ENCODE data around the gene RAB33B. TPM values are rescaled to one million over a fixed set of nuclear protein-coding genes. Genes with fewer than 3 reads are reported as not detected.
A peak's percentile ranks its signal among the peaks of the same experiment; 100 is the strongest.

The RAB33B gene
- polyA plus RNA-seq, 3 donors, result 5.8 to 8.1 (median 6.0) TPM

DNA sequence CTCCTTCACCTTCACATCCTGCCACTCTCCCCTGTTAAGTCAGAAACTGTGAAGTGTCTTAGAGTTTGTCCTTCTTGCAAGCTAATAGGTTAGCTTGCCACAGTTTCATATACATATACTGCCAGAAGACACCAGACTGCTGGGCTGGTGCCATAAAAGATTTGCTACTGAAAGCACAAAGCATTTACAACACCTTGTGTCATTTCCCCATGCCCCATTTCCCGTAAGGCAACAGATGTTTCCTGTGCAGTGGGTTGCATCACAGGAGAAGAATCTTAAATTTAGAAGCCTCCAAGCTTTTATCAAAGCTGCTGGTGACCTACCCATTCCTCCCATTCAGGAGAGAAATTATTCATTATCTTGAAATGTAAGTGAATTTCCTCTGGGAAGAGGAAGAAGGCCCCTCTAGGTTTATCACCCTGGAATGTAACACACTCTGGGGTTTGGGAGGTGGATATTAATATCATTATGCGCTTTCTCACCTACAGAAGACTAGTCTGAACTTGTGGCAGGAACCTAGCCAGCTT is 34.5 kb upstream of the RAB33B start:
- Mint-ChIP-seq H3K27me3 (ENCODE audit: low read depth in 3 of 3) (no peaks in the 10 kb centered on the region), H3K4me3 (peak overlapping the region; percentile 74 to 87), H3K27ac (peak overlapping the region; percentile 82 to 93 (median 91)), H3K36me3 (peaks cover 9 to 10% of the 10 kb centered on the region in 2 donors), H3K4me1 (peaks cover 46% of the 10 kb centered on the region), H3K9me3 (peaks cover 9 to 32% (median 25%) of the 10 kb centered on the region in 7 donors)
- H4K20me1 ChIP-seq (ENCODE audit: insufficient read depth, low read length), result no peaks in the 10 kb centered on the region
- peaks cover 6 to 10% of the 10 kb centered on the region in 2 donors for H3K9me3 ChIP-seq (replicated peaks in 1 of 2; ENCODE audit: control insufficient read depth in 1 of 2, insufficient read depth in 1 of 2, low read length in 2 of 2)
- peak overlapping the region; percentile 40 for H3K4me2 ChIP-seq (replicated peaks; ENCODE audit: extremely low read depth, low read length, poor library complexity, severe bottlenecking)
- H3K79me2 ChIP-seq (ENCODE audit: insufficient read depth, low read length), result peaks cover 3% of the 10 kb centered on the region
- H3K9ac ChIP-seq (ENCODE audit: insufficient read depth, low read length, poor library complexity, severe bottlenecking), result peak overlapping the region; percentile 4
- peak; percentile 56 to 77 (median 62) for DNase-seq
- no peak overlapping the region for H2AFZ ChIP-seq (ENCODE audit: insufficient read depth, low read depth, low read length, poor library complexity, severe bottlenecking)
- WGBS (ENCODE audit: insufficient coverage), result 0% methylated on average over 1 of the region's 2 CpGs
- no peaks in the 10 kb centered on the region for H3K36me3 ChIP-seq (replicated peaks in 1 of 2; ENCODE audit: control insufficient read depth in 1 of 2, insufficient read depth in 2 of 2, low read length in 2 of 2)
- no peaks in the 10 kb centered on the region for H3K27me3 ChIP-seq (ENCODE audit: control insufficient read depth in 2 of 2, insufficient read depth in 2 of 2, low read length in 2 of 2)
- H3K4me1 ChIP-seq (ENCODE audit: control insufficient read depth in 1 of 2, insufficient read depth in 2 of 2, low read length in 2 of 2), result peaks cover 28 to 29% of the 10 kb centered on the region in 2 donors
- peak overlapping the region; percentile 55 to 74 for H3K27ac ChIP-seq (ENCODE audit: low read depth in 1 of 2, low read length in 2 of 2)
- H3K4me3 ChIP-seq (replicated peaks in 1 of 3; ENCODE audit: low read depth in 2 of 3, low read length in 3 of 3), result peak overlapping the region in 2 of 3 experiments; percentile 12 to 40
- intact Hi-C loops (cut with micrococcal nuclease), result no loop called here
- no peak for TF ChIP-seq CTCF (IDR thresholded peaks at IDR 0.05)

DNA sequence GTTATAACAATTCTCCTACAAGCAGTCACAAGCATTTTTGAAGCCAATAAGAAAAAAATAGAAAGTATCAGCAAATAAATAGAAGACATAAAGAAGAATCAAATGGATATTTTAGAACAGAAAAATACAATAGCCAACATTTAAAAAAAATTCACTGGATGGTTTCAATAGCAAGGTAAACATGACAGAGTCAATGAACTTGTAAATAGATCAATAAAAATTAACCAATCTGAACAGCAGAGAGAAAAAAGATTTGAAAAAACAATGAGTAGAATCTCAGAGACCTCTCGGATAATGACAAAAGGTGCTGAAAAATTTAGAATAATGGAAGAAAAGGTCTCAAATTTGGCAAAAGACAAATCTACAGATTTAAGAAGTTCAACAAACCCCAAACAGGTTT is 33.3 kb upstream of the RAB33B start:
- Histone ChIP-seq H3K36me3 (replicated peaks in 1 of 2; ENCODE audit: control insufficient read depth in 1 of 2, insufficient read depth in 2 of 2, low read length in 2 of 2) (no peaks in the 10 kb centered on the region), H3K27ac (ENCODE audit: low read depth in 1 of 2, low read length in 2 of 2) (peak overlapping the region in 1 of 2 donors; percentile 55), H3K79me2 (ENCODE audit: insufficient read depth, low read length) (peaks cover 3% of the 10 kb centered on the region), H3K9me3 (replicated peaks in 1 of 2; ENCODE audit: control insufficient read depth in 1 of 2, insufficient read depth in 1 of 2, low read length in 2 of 2) (peaks cover 0 to under 1% of the 10 kb centered on the region in 2 donors), H3K4me3 (replicated peaks in 1 of 3; ENCODE audit: low read depth in 2 of 3, low read length in 3 of 3) (no peak overlapping the region), H4K20me1 (ENCODE audit: insufficient read depth, low read length) (no peaks in the 10 kb centered on the region), H3K9ac (ENCODE audit: insufficient read depth, low read length, poor library complexity, severe bottlenecking) (no peak overlapping the region), H3K4me1 (ENCODE audit: control insufficient read depth in 1 of 2, insufficient read depth in 2 of 2, low read length in 2 of 2) (peaks cover 28 to 29% of the 10 kb centered on the region in 2 donors), H3K4me2 (replicated peaks; ENCODE audit: extremely low read depth, low read length, poor library complexity, severe bottlenecking) (no peak overlapping the region), H2AFZ (ENCODE audit: insufficient read depth, low read depth, low read length, poor library complexity, severe bottlenecking) (no peak overlapping the region), H3K27me3 (ENCODE audit: control insufficient read depth in 2 of 2, insufficient read depth in 2 of 2, low read length in 2 of 2) (no peaks in the 10 kb centered on the region)
- no peak for TF ChIP-seq CTCF (IDR thresholded peaks at IDR 0.05)
- intact Hi-C loops (cut with micrococcal nuclease), result no loop called here
- H3K4me1 Mint-ChIP-seq, result peaks cover 40% of the 10 kb centered on the region
- no CpG with 5 or more reads among the region's 1 CpG for WGBS (ENCODE audit: insufficient coverage)
- no peak overlapping the region for H3K4me3 Mint-ChIP-seq
- peaks cover 6 to 10% of the 10 kb centered on the region in 2 donors for H3K36me3 Mint-ChIP-seq
- peak overlapping the region in 5 of 7 donors; percentile 21 to 93 (median 25) for H3K27ac Mint-ChIP-seq
- no peak for DNase-seq
- H3K9me3 Mint-ChIP-seq, result peaks cover 2 to 23% (median 14%) of the 10 kb centered on the region in 7 donors
- H3K27me3 Mint-ChIP-seq (ENCODE audit: low read depth in 3 of 3), result no peaks in the 10 kb centered on the region

Data from CD14-positive monocyte (primary cell).